HepG2 (cell line): ENCODE measurements around the gene IL6ST. TPM values are rescaled to one million over a fixed set of nuclear protein-coding genes. Genes with fewer than 3 reads are reported as not detected.

ENCODE experiments used
- BHLHE40 ChIP-seq: IDR thresholded peaks from 2 replicates; pipeline ENCODE4 v1.6.1; 2011; ENCODE audit warnings: low read length, improper control_type of control experiment
- CENPT ChIP-seq: sonication (generic); formaldehyde crosslinking; IDR thresholded peaks from 2 replicates; pipeline ENCODE4 v1.8.0; 2022; ENCODE audit warnings: low read depth, mild to moderate bottlenecking, moderate library complexity, missing genetic modification reagents
- DDIT3 ChIP-seq: sonication (generic); formaldehyde crosslinking; IDR thresholded peaks from 2 replicates; pipeline ENCODE4 v1.4.0; 2020; ENCODE audit warnings: mild to moderate bottlenecking, missing genetic modification reagents
- GATAD2A ChIP-seq: IDR thresholded peaks from 2 replicates; pipeline ENCODE4 v1.6.1; 2016
- GLI4 ChIP-seq: sonication (generic); formaldehyde crosslinking; IDR thresholded peaks from 2 replicates; pipeline ENCODE4 v1.5.1; 2020; ENCODE audit warnings: missing genetic modification reagents, mild to moderate bottlenecking, moderate library complexity, borderline replicate concordance
- IRF1 ChIP-seq: sonication (generic); formaldehyde crosslinking; IDR thresholded peaks from 2 replicates; pipeline ENCODE4 v1.4.0; 2020; ENCODE audit warnings: low read depth, mild to moderate bottlenecking, missing genetic modification reagents
- KAT7 ChIP-seq: IDR thresholded peaks from 2 replicates; pipeline ENCODE4 v1.6.1; 2018; ENCODE audit warnings: borderline replicate concordance, missing compliant biosample characterization
- REXO4 ChIP-seq: sonication (generic); formaldehyde crosslinking; IDR thresholded peaks from 2 replicates; pipeline ENCODE4 v1.8.0; 2022; ENCODE audit warnings: missing genetic modification reagents, mild to moderate bottlenecking, borderline replicate concordance
- SNRNP70 ChIP-seq: fragments of 200-400 bp; formaldehyde crosslinking; IDR thresholded peaks from 2 replicates; pipeline ENCODE4 v1.6.1; 2017; ENCODE audit warnings: mild to moderate bottlenecking, low read depth, low read length, moderate library complexity
- ZNF382 ChIP-seq: sonication (generic); formaldehyde crosslinking; IDR thresholded peaks from 2 replicates; pipeline ENCODE4 v1.5.0; 2020; ENCODE audit warnings: missing genetic modification reagents, mild to moderate bottlenecking, borderline replicate concordance
- ZNF614 ChIP-seq: IDR thresholded peaks from 2 replicates; pipeline ENCODE4 v1.6.1; 2018; ENCODE audit warnings: missing biosample characterization, missing genetic modification reagents, inconsistent platforms, borderline replicate concordance
- ZNF615 ChIP-seq: sonication (generic); formaldehyde crosslinking; IDR thresholded peaks from 2 replicates; pipeline ENCODE4 v1.5.0; 2020; ENCODE audit warnings: mild to moderate bottlenecking, missing genetic modification reagents, borderline replicate concordance
- ZNF674 ChIP-seq: sonication (generic); formaldehyde crosslinking; IDR thresholded peaks from 2 replicates; pipeline ENCODE4 v1.5.0; 2020; ENCODE audit warnings: low read depth, mild to moderate bottlenecking, missing genetic modification reagents
- polyA plus RNA-seq, 8 experiments: library from polyadenylated mRNA; depleted of rRNA in 3 of 8; stranded (reverse) in 7 of 8; unstranded in 1 of 8; fragments of >200 nt; fragmentation: Illumina TruSeq in 4 of 8; extraction: Trizol in 4 of 8; gene quantifications; 2 replicates each; pipeline versions ENCODE4 v1.2.1 to v1.2.3, GENCODE V29; 2011 to 2016; ENCODE audit warnings: low read depth in 4 of 8, missing spikeins in 1 of 8, mixed read lengths in 1 of 8; ENCODE audit not compliant: insufficient read depth in 1 of 8
- total RNA-seq, 5 experiments: library from RNA; depleted of rRNA; stranded (reverse); fragments of >200 nt; fragmentation: Illumina TruSeq; extraction: Trizol; gene quantifications; 2 replicates each; pipeline ENCODE4 v1.2.3, GENCODE V29; 2016; ENCODE audit warnings: low read depth in 1 of 5
- TF ChIP-seq, protein P1 (sequence below): sonication (generic); formaldehyde crosslinking; IDR thresholded peaks from 2 replicates; pipeline ENCODE4 v1.4.0; 2020; ENCODE audit warnings: missing genetic modification reagents
- TF ChIP-seq, protein P2 (sequence below): sonication (generic); formaldehyde crosslinking; IDR thresholded peaks from 2 replicates; pipeline ENCODE4 v1.5.1; 2020; ENCODE audit warnings: missing genetic modification reagents, mild to moderate bottlenecking, borderline replicate concordance

IL6ST gene
- total and polyA plus RNA-seq, 2 of the 13 experiments (the other 11 are each of a cell fraction or from before 2014, with no cell fraction given) = 66.6 to 166 TPM

GRCh38 chr5:56025151-56025885, 30.6 kb upstream of the IL6ST start (continued):
- TF ChIP-seq BHLHE40 (no peak), ZNF614 (CRISPR knock-in tag) (peak; percentile 83), ZNF674 (CRISPR knock-in tag) (no peak), KAT7 (peak; percentile 20; the same call in 1 of the 2 replicates), GATAD2A (peak; percentile 92), DDIT3 (CRISPR knock-in tag) (no peak), REXO4 (no peak), GLI4 (CRISPR knock-in tag) (no peak), ZNF615 (CRISPR knock-in tag) (no peak), ZNF382 (CRISPR knock-in tag) (no peak), SNRNP70 (no peak), IRF1 (CRISPR knock-in tag) (no peak), CENPT (CRISPR knock-in tag) (no peak)
- TF ChIP-seq, protein P1, sequence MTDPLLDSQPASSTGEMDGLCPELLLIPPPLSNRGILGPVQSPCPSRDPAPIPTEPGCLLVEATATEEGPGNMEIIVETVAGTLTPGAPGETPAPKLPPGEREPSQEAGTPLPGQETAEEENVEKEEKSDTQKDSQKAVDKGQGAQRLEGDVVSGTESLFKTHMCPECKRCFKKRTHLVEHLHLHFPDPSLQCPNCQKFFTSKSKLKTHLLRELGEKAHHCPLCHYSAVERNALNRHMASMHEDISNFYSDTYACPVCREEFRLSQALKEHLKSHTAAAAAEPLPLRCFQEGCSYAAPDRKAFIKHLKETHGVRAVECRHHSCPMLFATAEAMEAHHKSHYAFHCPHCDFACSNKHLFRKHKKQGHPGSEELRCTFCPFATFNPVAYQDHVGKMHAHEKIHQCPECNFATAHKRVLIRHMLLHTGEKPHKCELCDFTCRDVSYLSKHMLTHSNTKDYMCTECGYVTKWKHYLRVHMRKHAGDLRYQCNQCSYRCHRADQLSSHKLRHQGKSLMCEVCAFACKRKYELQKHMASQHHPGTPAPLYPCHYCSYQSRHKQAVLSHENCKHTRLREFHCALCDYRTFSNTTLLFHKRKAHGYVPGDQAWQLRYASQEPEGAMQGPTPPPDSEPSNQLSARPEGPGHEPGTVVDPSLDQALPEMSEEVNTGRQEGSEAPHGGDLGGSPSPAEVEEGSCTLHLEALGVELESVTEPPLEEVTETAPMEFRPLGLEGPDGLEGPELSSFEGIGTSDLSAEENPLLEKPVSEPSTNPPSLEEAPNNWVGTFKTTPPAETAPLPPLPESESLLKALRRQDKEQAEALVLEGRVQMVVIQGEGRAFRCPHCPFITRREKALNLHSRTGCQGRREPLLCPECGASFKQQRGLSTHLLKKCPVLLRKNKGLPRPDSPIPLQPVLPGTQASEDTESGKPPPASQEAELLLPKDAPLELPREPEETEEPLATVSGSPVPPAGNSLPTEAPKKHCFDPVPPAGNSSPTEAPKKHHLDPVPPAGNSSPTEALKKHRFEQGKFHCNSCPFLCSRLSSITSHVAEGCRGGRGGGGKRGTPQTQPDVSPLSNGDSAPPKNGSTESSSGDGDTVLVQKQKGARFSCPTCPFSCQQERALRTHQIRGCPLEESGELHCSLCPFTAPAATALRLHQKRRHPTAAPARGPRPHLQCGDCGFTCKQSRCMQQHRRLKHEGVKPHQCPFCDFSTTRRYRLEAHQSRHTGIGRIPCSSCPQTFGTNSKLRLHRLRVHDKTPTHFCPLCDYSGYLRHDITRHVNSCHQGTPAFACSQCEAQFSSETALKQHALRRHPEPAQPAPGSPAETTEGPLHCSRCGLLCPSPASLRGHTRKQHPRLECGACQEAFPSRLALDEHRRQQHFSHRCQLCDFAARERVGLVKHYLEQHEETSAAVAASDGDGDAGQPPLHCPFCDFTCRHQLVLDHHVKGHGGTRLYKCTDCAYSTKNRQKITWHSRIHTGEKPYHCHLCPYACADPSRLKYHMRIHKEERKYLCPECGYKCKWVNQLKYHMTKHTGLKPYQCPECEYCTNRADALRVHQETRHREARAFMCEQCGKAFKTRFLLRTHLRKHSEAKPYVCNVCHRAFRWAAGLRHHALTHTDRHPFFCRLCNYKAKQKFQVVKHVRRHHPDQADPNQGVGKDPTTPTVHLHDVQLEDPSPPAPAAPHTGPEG (CRISPR knock-in tag) = no peak
- TF ChIP-seq, protein P2, sequence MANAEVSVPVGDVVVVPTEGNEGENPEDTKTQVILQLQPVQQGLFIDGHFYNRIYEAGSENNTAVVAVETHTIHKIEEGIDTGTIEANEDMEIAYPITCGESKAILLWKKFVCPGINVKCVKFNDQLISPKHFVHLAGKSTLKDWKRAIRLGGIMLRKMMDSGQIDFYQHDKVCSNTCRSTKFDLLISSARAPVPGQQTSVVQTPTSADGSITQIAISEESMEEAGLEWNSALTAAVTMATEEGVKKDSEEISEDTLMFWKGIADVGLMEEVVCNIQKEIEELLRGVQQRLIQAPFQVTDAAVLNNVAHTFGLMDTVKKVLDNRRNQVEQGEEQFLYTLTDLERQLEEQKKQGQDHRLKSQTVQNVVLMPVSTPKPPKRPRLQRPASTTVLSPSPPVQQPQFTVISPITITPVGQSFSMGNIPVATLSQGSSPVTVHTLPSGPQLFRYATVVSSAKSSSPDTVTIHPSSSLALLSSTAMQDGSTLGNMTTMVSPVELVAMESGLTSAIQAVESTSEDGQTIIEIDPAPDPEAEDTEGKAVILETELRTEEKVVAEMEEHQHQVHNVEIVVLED (CRISPR knock-in tag) = no peak; the same call in 1 of the 2 replicates
